PC-3 (cell line): ENCODE results near the gene PROX1. TPM values are rescaled to one million over a fixed set of nuclear protein-coding genes. Genes with fewer than 3 reads are reported as not detected.

Source experiments
- ATAC-seq: fragments of 200-7000 bp; cut with Tn5 transposase; 2 replicates; pipeline ENCODE4 v1.9.1; 2020; ENCODE audit warnings: mild to moderate bottlenecking, moderate library complexity
- BruUV-seq: library from RNA; stranded (reverse); fragments of 400-500 nt; replicated peaks from 2 replicates; lab custom pipeline; 2021; lab: Mats Ljungman, UMichigan
- CTCF ChIA-PET: fragments of 300-600 bp; sonication (Branson Sonifier 250); formaldehyde crosslinking; loops from one replicate; lab custom pipeline; 2022; ENCODE audit warnings: antibody characterized with exemption; lab: Charles Lee
- POLR2A ChIA-PET: fragments of 300-600 bp; sonication (Branson Sonifier 250); formaldehyde crosslinking; loops from one replicate; lab custom pipeline; 2022; ENCODE audit warnings: antibody characterized with exemption; ENCODE audit not compliant: unreplicated experiment; lab: Charles Lee
- DNase-seq: peaks from one replicate; pipeline ENCODE4 v3.0.0-alpha.2; 2015
- H2AFZ ChIP-seq: fragments of 300-600 bp; sonication (generic); 2 replicates; pipeline ENCODE4 v1.6.0; 2016; ENCODE audit warnings: antibody characterized with exemption, low read length
- H3F3A ChIP-seq: fragments of 300-600 bp; sonication (generic); one replicate; pipeline ENCODE4 v1.6.0; 2017; ENCODE audit warnings: antibody characterized with exemption, low read length, control low read depth, mild to moderate bottlenecking; ENCODE audit not compliant: unreplicated experiment
- H3K27ac ChIP-seq: fragments of 300-600 bp; sonication (generic); 2 replicates; pipeline ENCODE4 v1.5.1; 2016; ENCODE audit warnings: mild to moderate bottlenecking, low read length
- H3K27me3 ChIP-seq: fragments of 300-600 bp; sonication (generic); 2 replicates; pipeline ENCODE4 v1.6.1; 2016; ENCODE audit warnings: low read length, mixed read lengths
- H3K36me3 ChIP-seq: fragments of 300-600 bp; sonication (generic); 2 replicates; pipeline ENCODE4 v1.6.1; 2016; ENCODE audit warnings: low read depth, mixed run types, low read length, mixed read lengths
- H3K4me1 ChIP-seq: fragments of 300-600 bp; sonication (generic); 2 replicates; pipeline ENCODE4 v1.5.1; 2016; ENCODE audit warnings: low read length; ENCODE audit not compliant: insufficient read depth
- H3K4me2 ChIP-seq: fragments of 300-600 bp; sonication (generic); 2 replicates; pipeline ENCODE4 v1.6.0; 2016; ENCODE audit warnings: low read length
- H3K4me3 ChIP-seq: fragments of 300-600 bp; sonication (generic); 2 replicates; pipeline ENCODE4 v1.5.1; 2016; ENCODE audit warnings: mild to moderate bottlenecking, low read length, mixed read lengths
- H3K79me2 ChIP-seq: fragments of 300-600 bp; sonication (generic); 2 replicates; pipeline ENCODE4 v1.6.1; 2017; ENCODE audit warnings: low read length, mixed read lengths
- H3K9ac ChIP-seq: fragments of 300-600 bp; sonication (generic); 2 replicates; pipeline ENCODE4 v1.6.0; 2016; ENCODE audit warnings: mild to moderate bottlenecking, low read length
- H3K9me2 ChIP-seq: fragments of 300-600 bp; sonication (generic); replicated peaks from 2 replicates; pipeline ENCODE4 v1.6.1; 2016; ENCODE audit warnings: mixed run types, low read length, mixed read lengths
- H3K9me3 ChIP-seq: fragments of 300-600 bp; sonication (generic); 2 replicates; pipeline ENCODE4 v1.6.1; 2016; ENCODE audit warnings: low read length, mixed read lengths
- H4K20me1 ChIP-seq: fragments of 300-600 bp; sonication (generic); 2 replicates; pipeline ENCODE4 v1.6.1; 2016; ENCODE audit warnings: low read length, mixed read lengths
- EZH2 ChIP-seq: fragments of 300-600 bp; sonication (generic); IDR thresholded peaks from one replicate; pipeline ENCODE4 v1.6.1; 2017; ENCODE audit warnings: antibody characterized with exemption, mild to moderate bottlenecking, low read length; ENCODE audit not compliant: unreplicated experiment
- EZH2phosphoT487 ChIP-seq: fragments of 300-600 bp; sonication (generic); IDR thresholded peaks from 2 replicates; pipeline ENCODE4 v1.6.1; 2018; ENCODE audit warnings: mild to moderate bottlenecking, antibody characterized with exemption, low read length, borderline replicate concordance
- intact Hi-C: fragments of 100-400 bp; cut with micrococcal nuclease; formaldehyde crosslinking; loops from 2 replicates; pipeline ENCODE4 v1.9.0; 2023
- total RNA-seq: library from RNA; depleted of rRNA; stranded (reverse); fragments of >200 nt; gene quantifications from 2 replicates; pipeline ENCODE4 v1.2.3, GENCODE V29; 2014
- TF ChIP-seq, protein P1 (sequence below): fragments of 300-600 bp; sonication (generic); conservative IDR thresholded peaks from 2 replicates; pipeline ENCODE4 v1.5.1; 2017; ENCODE audit warnings: antibody characterized with exemption, low read depth, mild to moderate bottlenecking, low read length

Gene PROX1
- total RNA-seq, 1 experiment from 2014 or later, result not detected

DNA sequence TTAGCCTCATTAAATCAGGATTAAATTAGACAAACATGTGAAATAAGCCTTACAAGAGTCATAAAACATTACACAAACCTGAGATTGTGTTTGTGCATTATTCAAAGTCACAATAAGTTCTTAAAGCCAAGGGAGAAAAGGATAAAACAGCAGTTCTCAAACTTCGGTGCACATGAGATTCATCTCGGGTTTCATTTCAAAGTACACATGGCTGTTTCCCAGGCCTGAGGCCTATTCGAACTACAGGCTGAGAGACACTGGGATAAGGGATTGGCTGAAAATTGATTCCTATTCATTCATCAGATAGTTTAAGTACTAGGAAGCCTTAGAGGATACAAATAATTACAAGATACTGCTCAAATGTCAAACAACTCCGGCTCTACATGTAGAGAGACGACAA is 35.9 kb upstream of the PROX1 start:
- ChIA-PET CTCF (no interaction called here), POLR2A (no interaction called here)
- no peaks in the 10 kb centered on the region for H3K79me2 ChIP-seq
- no peaks in the 10 kb centered on the region for H4K20me1 ChIP-seq
- DNase-seq, result no peak
- no peaks in the 10 kb centered on the region for H3F3A ChIP-seq
- no peaks in the 10 kb centered on the region for H3K9me3 ChIP-seq
- no peaks in the 10 kb centered on the region for H3K36me3 ChIP-seq
- no peaks in the 10 kb centered on the region for H3K4me1 ChIP-seq
- H3K4me3 ChIP-seq, result no peak overlapping the region
- no peak overlapping the region for H3K27ac ChIP-seq
- peaks cover 87% of the 10 kb centered on the region for H3K27me3 ChIP-seq
- TF ChIP-seq EZH2phosphoT487 (no peak), EZH2 (no peak)
- TF ChIP-seq, protein P1, sequence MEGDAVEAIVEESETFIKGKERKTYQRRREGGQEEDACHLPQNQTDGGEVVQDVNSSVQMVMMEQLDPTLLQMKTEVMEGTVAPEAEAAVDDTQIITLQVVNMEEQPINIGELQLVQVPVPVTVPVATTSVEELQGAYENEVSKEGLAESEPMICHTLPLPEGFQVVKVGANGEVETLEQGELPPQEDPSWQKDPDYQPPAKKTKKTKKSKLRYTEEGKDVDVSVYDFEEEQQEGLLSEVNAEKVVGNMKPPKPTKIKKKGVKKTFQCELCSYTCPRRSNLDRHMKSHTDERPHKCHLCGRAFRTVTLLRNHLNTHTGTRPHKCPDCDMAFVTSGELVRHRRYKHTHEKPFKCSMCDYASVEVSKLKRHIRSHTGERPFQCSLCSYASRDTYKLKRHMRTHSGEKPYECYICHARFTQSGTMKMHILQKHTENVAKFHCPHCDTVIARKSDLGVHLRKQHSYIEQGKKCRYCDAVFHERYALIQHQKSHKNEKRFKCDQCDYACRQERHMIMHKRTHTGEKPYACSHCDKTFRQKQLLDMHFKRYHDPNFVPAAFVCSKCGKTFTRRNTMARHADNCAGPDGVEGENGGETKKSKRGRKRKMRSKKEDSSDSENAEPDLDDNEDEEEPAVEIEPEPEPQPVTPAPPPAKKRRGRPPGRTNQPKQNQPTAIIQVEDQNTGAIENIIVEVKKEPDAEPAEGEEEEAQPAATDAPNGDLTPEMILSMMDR, result no peak
- no peak for ATAC-seq
- H3K9me2 ChIP-seq, result no peaks in the 10 kb centered on the region
- BruUV-seq, result no TSS peak
- H3K9ac ChIP-seq, result no peak overlapping the region
- intact Hi-C loops, result no loop called here
- no peak overlapping the region for H2AFZ ChIP-seq
- H3K4me2 ChIP-seq, result no peak overlapping the region

DNA sequence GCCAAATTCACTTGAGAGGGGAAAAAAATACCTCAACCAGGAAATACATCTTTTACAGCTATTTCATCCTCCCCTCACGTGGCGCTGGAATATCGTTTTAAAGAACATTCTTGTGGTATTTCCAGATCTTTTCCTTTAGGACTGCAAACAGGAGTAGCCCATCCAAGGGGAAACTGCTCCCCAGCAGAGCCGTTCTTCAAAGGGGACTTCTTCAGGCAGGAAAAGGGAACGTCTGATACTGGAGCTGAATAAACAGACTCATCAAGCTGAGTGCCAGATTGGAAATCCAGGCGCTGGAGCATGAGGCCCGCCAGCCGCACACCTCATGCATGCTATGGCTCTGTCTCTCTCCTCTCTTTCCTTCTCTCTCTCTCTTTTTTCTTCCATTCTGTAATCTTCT is 34.0 kb upstream of the PROX1 start:
- TF ChIP-seq EZH2phosphoT487 (no peak), EZH2 (no peak)
- TF ChIP-seq, protein P1, result no peak
- Histone ChIP-seq H3K79me2 (no peaks in the 10 kb centered on the region), H3K36me3 (no peaks in the 10 kb centered on the region), H2AFZ (no peak overlapping the region), H3K9me3 (no peaks in the 10 kb centered on the region), H3F3A (no peaks in the 10 kb centered on the region), H3K4me2 (no peak overlapping the region), H4K20me1 (no peaks in the 10 kb centered on the region), H3K4me3 (no peak overlapping the region), H3K27ac (no peak overlapping the region), H3K4me1 (no peaks in the 10 kb centered on the region), H3K9ac (no peak overlapping the region), H3K9me2 (no peaks in the 10 kb centered on the region), H3K27me3 (peaks cover 89% of the 10 kb centered on the region)
- DNase-seq (no peak), ATAC-seq (no peak)
- ChIA-PET POLR2A (no interaction called here), CTCF (no interaction called here)
- BruUV-seq, result no TSS peak
- intact Hi-C loops, result no loop called here

DNA sequence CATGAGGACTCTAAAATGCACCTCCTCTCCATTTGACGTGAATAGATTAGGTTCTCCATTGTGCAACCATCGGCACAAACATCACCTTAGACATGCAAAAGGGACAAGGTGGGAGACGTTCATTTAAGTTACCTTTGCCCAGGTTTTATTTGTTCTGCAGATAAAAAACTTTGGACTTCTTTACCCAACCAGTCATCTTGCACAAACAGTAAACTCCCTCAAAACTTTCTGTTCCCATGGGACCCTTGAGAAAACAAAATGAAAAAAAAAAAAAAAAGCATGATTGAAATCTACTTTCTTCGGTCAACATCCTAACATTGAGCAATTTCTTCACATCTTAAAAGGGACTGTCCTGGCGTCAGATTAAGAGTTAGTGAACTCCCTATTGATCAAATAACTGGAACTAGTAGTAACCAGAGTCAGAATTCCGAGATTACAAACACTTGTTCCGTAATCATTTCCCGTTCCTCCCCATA is 31.4 kb upstream of the PROX1 start:
- no peak overlapping the region for H3K4me2 ChIP-seq
- H3K27me3 ChIP-seq, result peaks cover 88% of the 10 kb centered on the region
- H3F3A ChIP-seq, result no peaks in the 10 kb centered on the region
- no peak overlapping the region for H2AFZ ChIP-seq
- intact Hi-C loops, result no loop called here
- ChIA-PET POLR2A (no interaction called here), CTCF (no interaction called here)
- TF ChIP-seq EZH2phosphoT487 (no peak), EZH2 (no peak)
- TF ChIP-seq, protein P1, result no peak
- no peaks in the 10 kb centered on the region for H3K36me3 ChIP-seq
- no peak for ATAC-seq
- H3K9ac ChIP-seq, result no peak overlapping the region
- no peak overlapping the region for H3K27ac ChIP-seq
- H3K4me3 ChIP-seq, result no peak overlapping the region
- no peak for DNase-seq
- H4K20me1 ChIP-seq, result no peaks in the 10 kb centered on the region
- H3K9me2 ChIP-seq, result no peaks in the 10 kb centered on the region
- H3K4me1 ChIP-seq, result no peaks in the 10 kb centered on the region
- no TSS peak for BruUV-seq
- no peaks in the 10 kb centered on the region for H3K79me2 ChIP-seq
- H3K9me3 ChIP-seq, result no peaks in the 10 kb centered on the region
